ENCODE measurements around the gene SORCS2. TPM values are rescaled to one million over a fixed set of nuclear protein-coding genes. Genes with fewer than 3 reads are reported as not detected.

The SORCS2 gene
- total and polyA plus RNA-seq, 2 of the 13 experiments (the other 11 are each of a cell fraction or from before 2014, with no cell fraction given): 0.82 to 1.0 TPM

DNA sequence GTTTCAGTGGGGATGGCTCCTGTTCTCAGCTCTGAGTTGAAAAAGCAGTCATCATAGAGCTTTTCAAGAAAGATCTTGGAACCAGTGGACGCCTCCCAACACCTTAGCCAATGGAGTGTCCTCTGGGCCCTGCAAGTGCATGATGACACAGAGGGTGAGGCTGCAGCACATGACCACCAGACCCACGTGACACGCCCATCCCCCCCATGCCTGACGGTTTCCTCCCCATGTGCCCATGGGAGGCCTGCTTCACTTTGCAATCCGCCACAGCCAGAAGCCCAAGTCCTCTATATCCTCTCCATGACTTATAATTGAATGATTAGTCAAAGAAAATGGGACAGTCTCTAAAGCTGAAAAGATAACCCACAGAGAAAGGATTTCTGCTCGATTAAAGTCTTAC lies 560.3 kb downstream of the SORCS2 start:
- H4K20me1 ChIP-seq (ENCODE audit: insufficient read depth, low read length): no peaks in the 10 kb centered on the region
- H2AFZ ChIP-seq (ENCODE audit: low read length): no peak overlapping the region
- DNase-seq (ENCODE audit: low spot score) (no peak), ATAC-seq (no peak), FAIRE-seq (no peak)
- H3K79me2 ChIP-seq (ENCODE audit: insufficient read depth, low read length): no peaks in the 10 kb centered on the region
- no peaks in the 10 kb centered on the region for H3K9me3 ChIP-seq (ENCODE audit: low read length)
- no peak overlapping the region for H3K4me2 ChIP-seq (ENCODE audit: low read depth, low read length)
- H3K9ac ChIP-seq (ENCODE audit: insufficient read depth, low read depth, low read length): no peak overlapping the region
- WGBS (ENCODE audit: low lambda C conversion rate): 82% methylated on average over 5 of the region's 6 CpGs
- in situ Hi-C loops (cut with HindIII; ENCODE audit: extremely low pct_ligation_motif_present, low pct_unique_long_range_greater_than_20kb) (no loop called here), intact Hi-C loops (cut with micrococcal nuclease; ENCODE audit: unreplicated experiment) (no loop called here)
- no peak overlapping the region for H3K27ac ChIP-seq (ENCODE audit: extremely low read length, insufficient read depth, low read length)
- ChIA-PET CTCF (ENCODE audit: low intra/inter-chr PET ratio, low total read pairs) (no interaction called here), POLR2A (no interaction called here)
- H3K4me3 ChIP-seq (replicated peaks in 1 of 3; ENCODE audit: insufficient read depth in 1 of 3, low read depth in 2 of 3, low read length in 3 of 3): no peak overlapping the region
- H3K36me3 ChIP-seq (replicated peaks in 1 of 2; ENCODE audit: control insufficient read depth in 1 of 2, insufficient read depth in 2 of 2, low read length in 2 of 2): no peaks in the 10 kb centered on the region
- H3K27me3 ChIP-seq (ENCODE audit: control insufficient read depth in 1 of 2, insufficient read depth in 2 of 2, low read length in 2 of 2): no peaks in the 10 kb centered on the region
- no peak for TF ChIP-seq KMT2A (CRISPR knock-in tag; IDR thresholded peaks at IDR 0.05)
- no peak for TF ChIP-seq ZNF569 (CRISPR knock-in tag; IDR thresholded peaks at IDR 0.05; ENCODE audit: borderline replicate concordance)
- BruUV-seq (replicated peaks): no TSS peak
- peaks cover 47% of the 10 kb centered on the region for H3K4me1 ChIP-seq (ENCODE audit: insufficient read depth, low read length)

DNA sequence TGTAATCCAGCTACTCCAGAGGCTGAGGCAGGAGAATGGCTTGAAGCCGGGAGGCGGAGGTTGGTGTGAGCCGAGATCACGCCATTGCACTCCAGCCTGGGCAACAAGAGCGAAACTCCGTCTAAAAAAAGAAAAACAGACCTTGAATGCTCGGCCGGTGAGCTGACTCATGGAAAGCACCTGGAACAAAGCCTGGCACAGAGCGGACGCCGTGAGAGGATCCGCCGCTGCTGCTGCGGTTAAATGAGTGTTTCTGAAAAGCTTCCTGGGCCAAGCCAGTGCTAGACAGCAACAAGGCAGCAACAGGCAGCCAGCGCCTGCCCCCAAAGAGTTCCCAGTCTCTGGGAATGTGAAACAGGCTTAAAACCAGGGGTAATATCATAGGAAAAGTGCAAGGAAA lies 560.9 kb downstream of the SORCS2 start:
- Histone ChIP-seq H3K4me1 (ENCODE audit: insufficient read depth, low read length) (peaks cover 51% of the 10 kb centered on the region), H4K20me1 (ENCODE audit: insufficient read depth, low read length) (no peaks in the 10 kb centered on the region), H3K4me2 (ENCODE audit: low read depth, low read length) (no peak overlapping the region), H3K79me2 (ENCODE audit: insufficient read depth, low read length) (no peaks in the 10 kb centered on the region), H3K36me3 (replicated peaks in 1 of 2; ENCODE audit: control insufficient read depth in 1 of 2, insufficient read depth in 2 of 2, low read length in 2 of 2) (no peaks in the 10 kb centered on the region), H3K9me3 (ENCODE audit: low read length) (no peaks in the 10 kb centered on the region), H2AFZ (ENCODE audit: low read length) (no peak overlapping the region), H3K9ac (ENCODE audit: insufficient read depth, low read depth, low read length) (no peak overlapping the region), H3K27me3 (ENCODE audit: control insufficient read depth in 1 of 2, insufficient read depth in 2 of 2, low read length in 2 of 2) (no peaks in the 10 kb centered on the region), H3K4me3 (replicated peaks in 1 of 3; ENCODE audit: insufficient read depth in 1 of 3, low read depth in 2 of 3, low read length in 3 of 3) (no peak overlapping the region), H3K27ac (ENCODE audit: extremely low read length, insufficient read depth, low read length) (no peak overlapping the region)
- no peak for TF ChIP-seq HDAC2 (CRISPR knock-in tag; IDR thresholded peaks at IDR 0.05)
- TF ChIP-seq ZNF550 (CRISPR knock-in tag; IDR thresholded peaks at IDR 0.05; ENCODE audit: borderline replicate concordance): no peak
- no peak for TF ChIP-seq JARID2 (CRISPR knock-in tag; IDR thresholded peaks at IDR 0.05; ENCODE audit: insufficient replicate concordance)
- TF ChIP-seq, protein P1, sequence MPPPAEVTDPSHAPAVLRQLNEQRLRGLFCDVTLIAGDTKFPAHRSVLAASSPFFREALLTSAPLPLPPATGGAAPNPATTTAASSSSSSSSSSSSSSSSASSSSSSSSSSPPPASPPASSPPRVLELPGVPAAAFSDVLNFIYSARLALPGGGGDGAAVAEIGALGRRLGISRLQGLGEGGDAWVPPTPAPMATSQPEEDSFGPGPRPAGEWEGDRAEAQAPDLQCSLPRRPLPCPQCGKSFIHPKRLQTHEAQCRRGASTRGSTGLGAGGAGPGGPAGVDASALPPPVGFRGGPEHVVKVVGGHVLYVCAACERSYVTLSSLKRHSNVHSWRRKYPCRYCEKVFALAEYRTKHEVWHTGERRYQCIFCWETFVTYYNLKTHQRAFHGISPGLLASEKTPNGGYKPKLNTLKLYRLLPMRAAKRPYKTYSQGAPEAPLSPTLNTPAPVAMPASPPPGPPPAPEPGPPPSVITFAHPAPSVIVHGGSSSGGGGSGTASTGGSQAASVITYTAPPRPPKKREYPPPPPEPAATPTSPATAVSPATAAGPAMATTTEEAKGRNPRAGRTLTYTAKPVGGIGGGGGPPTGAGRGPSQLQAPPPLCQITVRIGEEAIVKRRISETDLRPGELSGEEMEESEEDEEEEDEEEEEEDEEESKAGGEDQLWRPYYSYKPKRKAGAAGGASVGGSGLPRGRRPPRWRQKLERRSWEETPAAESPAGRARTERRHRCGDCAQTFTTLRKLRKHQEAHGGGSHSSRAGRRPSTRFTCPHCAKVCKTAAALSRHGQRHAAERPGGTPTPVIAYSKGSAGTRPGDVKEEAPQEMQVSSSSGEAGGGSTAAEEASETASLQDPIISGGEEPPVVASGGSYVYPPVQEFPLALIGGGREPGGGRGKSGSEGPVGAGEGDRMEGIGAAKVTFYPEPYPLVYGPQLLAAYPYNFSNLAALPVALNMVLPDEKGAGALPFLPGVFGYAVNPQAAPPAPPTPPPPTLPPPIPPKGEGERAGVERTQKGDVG (CRISPR knock-in tag; IDR thresholded peaks at IDR 0.05; ENCODE audit: borderline replicate concordance): no peak
- TF ChIP-seq ZC3H4 (CRISPR knock-in tag; IDR thresholded peaks at IDR 0.05; ENCODE audit: borderline replicate concordance): no peak
- TF ChIP-seq, protein P2, sequence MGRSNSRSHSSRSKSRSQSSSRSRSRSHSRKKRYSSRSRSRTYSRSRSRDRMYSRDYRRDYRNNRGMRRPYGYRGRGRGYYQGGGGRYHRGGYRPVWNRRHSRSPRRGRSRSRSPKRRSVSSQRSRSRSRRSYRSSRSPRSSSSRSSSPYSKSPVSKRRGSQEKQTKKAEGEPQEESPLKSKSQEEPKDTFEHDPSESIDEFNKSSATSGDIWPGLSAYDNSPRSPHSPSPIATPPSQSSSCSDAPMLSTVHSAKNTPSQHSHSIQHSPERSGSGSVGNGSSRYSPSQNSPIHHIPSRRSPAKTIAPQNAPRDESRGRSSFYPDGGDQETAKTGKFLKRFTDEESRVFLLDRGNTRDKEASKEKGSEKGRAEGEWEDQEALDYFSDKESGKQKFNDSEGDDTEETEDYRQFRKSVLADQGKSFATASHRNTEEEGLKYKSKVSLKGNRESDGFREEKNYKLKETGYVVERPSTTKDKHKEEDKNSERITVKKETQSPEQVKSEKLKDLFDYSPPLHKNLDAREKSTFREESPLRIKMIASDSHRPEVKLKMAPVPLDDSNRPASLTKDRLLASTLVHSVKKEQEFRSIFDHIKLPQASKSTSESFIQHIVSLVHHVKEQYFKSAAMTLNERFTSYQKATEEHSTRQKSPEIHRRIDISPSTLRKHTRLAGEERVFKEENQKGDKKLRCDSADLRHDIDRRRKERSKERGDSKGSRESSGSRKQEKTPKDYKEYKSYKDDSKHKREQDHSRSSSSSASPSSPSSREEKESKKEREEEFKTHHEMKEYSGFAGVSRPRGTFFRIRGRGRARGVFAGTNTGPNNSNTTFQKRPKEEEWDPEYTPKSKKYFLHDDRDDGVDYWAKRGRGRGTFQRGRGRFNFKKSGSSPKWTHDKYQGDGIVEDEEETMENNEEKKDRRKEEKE (IDR thresholded peaks at IDR 0.05): no peak
- TF ChIP-seq LCORL (IDR thresholded peaks at IDR 0.05): no peak
- TF ChIP-seq LCORL (CRISPR knock-in tag; IDR thresholded peaks at IDR 0.05): no peak
- WGBS (ENCODE audit: low lambda C conversion rate): 96% methylated on average over 15 of the region's 15 CpGs
- BruUV-seq (replicated peaks): no TSS peak
- DNase-seq (ENCODE audit: low spot score) (no peak), FAIRE-seq (no peak), ATAC-seq (no peak)
- ChIA-PET POLR2A (no interaction called here), CTCF (ENCODE audit: low intra/inter-chr PET ratio, low total read pairs) (no interaction called here)
- intact Hi-C loops (cut with micrococcal nuclease; ENCODE audit: unreplicated experiment): no loop called here
- in situ Hi-C loops (cut with HindIII; ENCODE audit: extremely low pct_ligation_motif_present, low pct_unique_long_range_greater_than_20kb): no loop called here
